OCI-LY7 (cell line): ENCODE measurements around the gene LSMEM2. TPM values are rescaled to one million over a fixed set of nuclear protein-coding genes. Genes with fewer than 3 reads are reported as not detected.

Experiments
- BruUV-seq: library from RNA; stranded (reverse); fragments of 400-500 nt; replicated peaks from 2 replicates; lab custom pipeline; 2021; lab: Mats Ljungman, UMichigan
- CTCF ChIA-PET: fragments of 300-600 bp; sonication (Branson Sonifier 250); formaldehyde crosslinking; loops from one replicate; lab custom pipeline; 2022; ENCODE audit warnings: antibody characterized with exemption; ENCODE audit not compliant: unreplicated experiment; lab: Charles Lee
- POLR2A ChIA-PET: fragments of 300-600 bp; sonication (Branson Sonifier 250); formaldehyde crosslinking; loops from one replicate; lab custom pipeline; 2022; ENCODE audit warnings: antibody characterized with exemption; lab: Charles Lee
- DNase-seq: peaks from one replicate; pipeline ENCODE4 v3.0.0-alpha.2; 2015; ENCODE audit warnings: low spot score
- H2AFZ ChIP-seq: fragments of 200-600 bp; sonication (generic), shearing (Covaris generic); 2 replicates; pipeline ENCODE4 v1.6.1; 2014; ENCODE audit warnings: mild to moderate bottlenecking, antibody characterized with exemption, low read length, moderate library complexity
- H3K27ac ChIP-seq: fragments of 200-600 bp; sonication (generic); 2 replicates; pipeline ENCODE4 v1.5.1; 2014; ENCODE audit warnings: mixed run types, low read depth, mild to moderate bottlenecking, moderate library complexity, low read length, inconsistent platforms; ENCODE audit not compliant: poor library complexity, severe bottlenecking
- H3K36me3 ChIP-seq: fragments of 200-600 bp; sonication (generic); 2 replicates; pipeline ENCODE4 v1.6.1; 2014; ENCODE audit warnings: mild to moderate bottlenecking, antibody characterized with exemption, low read length, moderate library complexity, mixed read lengths; ENCODE audit not compliant: insufficient read depth
- H3K4me1 ChIP-seq: fragments of 200-600 bp; sonication (generic); 2 replicates; pipeline ENCODE4 v1.5.1; 2014; ENCODE audit warnings: mild to moderate bottlenecking, low read length; ENCODE audit not compliant: insufficient read depth, poor library complexity, severe bottlenecking
- H3K4me2 ChIP-seq: fragments of 200-600 bp; sonication (generic); 2 replicates; pipeline ENCODE4 v1.6.1; 2014; ENCODE audit warnings: mild to moderate bottlenecking, low read length
- H3K4me3 ChIP-seq: fragments of 200-600 bp; sonication (generic); 2 replicates; pipeline ENCODE4 v1.5.1; 2014; ENCODE audit warnings: mild to moderate bottlenecking, low read depth, low read length; ENCODE audit not compliant: poor library complexity, severe bottlenecking
- H3K79me2 ChIP-seq: fragments of 200-600 bp; sonication (generic); 2 replicates; pipeline ENCODE4 v1.6.1; 2016; ENCODE audit warnings: low read depth, mild to moderate bottlenecking, low read length, moderate library complexity, mixed read lengths; ENCODE audit not compliant: insufficient read depth
- H3K9me2 ChIP-seq: fragments of 200-600 bp; sonication (generic); 2 replicates; pipeline ENCODE4 v1.6.1; 2016; ENCODE audit warnings: mild to moderate bottlenecking, low read length, mixed read lengths; ENCODE audit not compliant: insufficient read depth
- H3K9me3 ChIP-seq: fragments of 200-600 bp; sonication (generic); 2 replicates; pipeline ENCODE4 v1.6.1; 2014; ENCODE audit warnings: mild to moderate bottlenecking, mixed run types, low read length, mixed read lengths
- H4K20me1 ChIP-seq: fragments of 200-600 bp; sonication (generic); 2 replicates; pipeline ENCODE4 v1.6.1; 2014; ENCODE audit warnings: mild to moderate bottlenecking, antibody characterized with exemption, low read length, moderate library complexity, mixed read lengths; ENCODE audit not compliant: insufficient read depth
- EZH2phosphoT487 ChIP-seq: fragments of 200-600 bp; sonication (generic); IDR thresholded peaks from 2 replicates; pipeline ENCODE4 v1.6.1; 2018; ENCODE audit warnings: low read depth, borderline replicate concordance, mild to moderate bottlenecking, mixed run types, antibody characterized with exemption, low read length, moderate library complexity, mixed read lengths
- intact Hi-C: fragments of 100-400 bp; cut with micrococcal nuclease; formaldehyde crosslinking; loops from one replicate; pipeline ENCODE4 v1.10.0; 2022; ENCODE audit not compliant: unreplicated experiment
- total RNA-seq, 2 experiments: library from RNA; depleted of rRNA in 1 of 2; stranded (reverse); fragments of >200 nt in 1 of 2; shearing (Covaris generic) in 1 of 2; gene quantifications; 2 replicates each; pipeline ENCODE4 v1.2.3, GENCODE V29; 2014 to 2022
- TF ChIP-seq, protein P1 (sequence below): fragments of 200-600 bp; sonication (generic); conservative IDR thresholded peaks from 2 replicates; pipeline ENCODE4 v1.5.1; 2014; ENCODE audit warnings: mild to moderate bottlenecking, antibody characterized with exemption, low read length, moderate library complexity, mixed read lengths

Gene LSMEM2
- total RNA-seq, 2 experiments from 2014 or later = not detected

DNA sequence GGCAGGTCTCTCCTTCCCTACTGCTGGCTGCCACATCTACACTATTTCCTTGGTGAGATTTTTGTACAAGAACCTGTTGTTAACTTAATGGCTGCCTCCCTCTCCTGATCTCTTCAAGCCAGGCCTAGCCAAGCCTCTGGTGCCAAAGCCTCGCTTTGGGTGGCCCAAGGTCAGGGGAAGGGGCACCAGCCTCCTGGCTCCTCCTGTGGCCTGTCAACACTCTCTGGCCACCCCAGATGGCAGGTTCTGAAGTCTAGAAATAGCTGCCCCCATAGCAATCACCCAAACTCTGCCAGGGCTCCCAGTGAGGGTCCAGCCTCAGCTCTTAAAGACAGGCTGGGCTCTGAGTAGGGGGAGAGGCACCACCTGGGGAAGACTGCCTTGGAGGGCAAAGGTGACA lies 8.4 kb downstream of the LSMEM2 start:
- no peak overlapping the region for H3K27ac ChIP-seq
- H3K36me3 ChIP-seq = peaks cover 52% of the 10 kb centered on the region
- H3K9me3 ChIP-seq = no peaks in the 10 kb centered on the region
- no peaks in the 10 kb centered on the region for H3K4me1 ChIP-seq
- ChIA-PET CTCF (no interaction called here), POLR2A (no interaction called here)
- H3K79me2 ChIP-seq = peaks cover 20% of the 10 kb centered on the region
- no peak for DNase-seq
- H3K4me3 ChIP-seq = no peak overlapping the region
- no TSS peak for BruUV-seq
- no peak for TF ChIP-seq EZH2phosphoT487
- TF ChIP-seq, protein P1, sequence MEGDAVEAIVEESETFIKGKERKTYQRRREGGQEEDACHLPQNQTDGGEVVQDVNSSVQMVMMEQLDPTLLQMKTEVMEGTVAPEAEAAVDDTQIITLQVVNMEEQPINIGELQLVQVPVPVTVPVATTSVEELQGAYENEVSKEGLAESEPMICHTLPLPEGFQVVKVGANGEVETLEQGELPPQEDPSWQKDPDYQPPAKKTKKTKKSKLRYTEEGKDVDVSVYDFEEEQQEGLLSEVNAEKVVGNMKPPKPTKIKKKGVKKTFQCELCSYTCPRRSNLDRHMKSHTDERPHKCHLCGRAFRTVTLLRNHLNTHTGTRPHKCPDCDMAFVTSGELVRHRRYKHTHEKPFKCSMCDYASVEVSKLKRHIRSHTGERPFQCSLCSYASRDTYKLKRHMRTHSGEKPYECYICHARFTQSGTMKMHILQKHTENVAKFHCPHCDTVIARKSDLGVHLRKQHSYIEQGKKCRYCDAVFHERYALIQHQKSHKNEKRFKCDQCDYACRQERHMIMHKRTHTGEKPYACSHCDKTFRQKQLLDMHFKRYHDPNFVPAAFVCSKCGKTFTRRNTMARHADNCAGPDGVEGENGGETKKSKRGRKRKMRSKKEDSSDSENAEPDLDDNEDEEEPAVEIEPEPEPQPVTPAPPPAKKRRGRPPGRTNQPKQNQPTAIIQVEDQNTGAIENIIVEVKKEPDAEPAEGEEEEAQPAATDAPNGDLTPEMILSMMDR = no peak
- intact Hi-C loops = no loop called here
- no peaks in the 10 kb centered on the region for H3K9me2 ChIP-seq
- H4K20me1 ChIP-seq = no peaks in the 10 kb centered on the region
- no peak overlapping the region for H3K4me2 ChIP-seq
- H2AFZ ChIP-seq = no peak overlapping the region

GRCh38 chr3:50288387-50289007 lies 9.6 kb downstream of the LSMEM2 start:
- H3K4me2 ChIP-seq = no peak overlapping the region
- H4K20me1 ChIP-seq = no peaks in the 10 kb centered on the region
- no peak overlapping the region for H3K4me3 ChIP-seq
- TF ChIP-seq EZH2phosphoT487 = no peak
- TF ChIP-seq, protein P1 = no peak
- peaks cover 6% of the 10 kb centered on the region for H3K4me1 ChIP-seq
- no peak overlapping the region for H2AFZ ChIP-seq
- H3K79me2 ChIP-seq = peaks cover 20% of the 10 kb centered on the region
- intact Hi-C loops = no loop called here
- no TSS peak for BruUV-seq
- H3K36me3 ChIP-seq = peaks cover 52% of the 10 kb centered on the region
- no peaks in the 10 kb centered on the region for H3K9me2 ChIP-seq
- no peak for DNase-seq
- ChIA-PET CTCF (no interaction called here), POLR2A (no interaction called here)
- H3K27ac ChIP-seq = no peak overlapping the region
- H3K9me3 ChIP-seq = no peaks in the 10 kb centered on the region

DNA sequence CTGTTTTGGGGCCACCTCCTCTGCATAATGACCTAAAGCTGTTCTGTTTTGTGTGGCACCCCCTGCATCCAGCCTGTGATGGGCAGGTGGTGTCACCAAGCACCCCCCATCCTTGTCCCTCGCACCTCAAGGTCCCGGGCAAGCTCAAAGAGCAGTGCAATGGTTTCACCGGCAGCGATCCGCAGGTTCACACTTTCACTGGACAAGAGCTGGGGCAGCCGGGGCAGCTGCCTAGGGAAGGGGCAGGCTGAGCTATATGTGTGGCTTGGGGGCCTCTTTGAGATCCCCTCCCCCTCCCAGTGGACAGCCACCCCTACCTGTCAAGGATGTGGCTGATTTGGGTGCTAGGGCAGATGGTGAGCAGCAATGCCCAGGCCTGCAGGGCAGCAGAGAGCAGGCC lies 10.2 kb downstream of the LSMEM2 start:
- CTCF ChIA-PET = no interaction called here
- Histone ChIP-seq H4K20me1 (no peaks in the 10 kb centered on the region), H3K27ac (no peak overlapping the region), H3K79me2 (peaks cover 20% of the 10 kb centered on the region), H2AFZ (no peak overlapping the region), H3K4me1 (peaks cover 6% of the 10 kb centered on the region), H3K4me2 (no peak overlapping the region), H3K36me3 (peaks cover 52% of the 10 kb centered on the region), H3K4me3 (no peak overlapping the region), H3K9me2 (no peaks in the 10 kb centered on the region), H3K9me3 (no peaks in the 10 kb centered on the region)
- no TSS peak for BruUV-seq
- TF ChIP-seq, protein P1 = no peak
- DNase-seq = no peak
- intact Hi-C loops = no loop called here
- POLR2A ChIA-PET = no interaction called here
